Activated effector memory CD4-positive, alpha-beta T cell treated with Interleukin-2 at 50 U/mL for 16 hours (primary cell): ENCODE measurements around the gene ZNG1F.
A peak's percentile ranks its signal among the peaks of the same experiment; 100 is the strongest.
"Not testable (repeated sequence)": the region's sequence is repeated elsewhere in the genome, so short reads cannot be mapped to it uniquely, and the experiment has no call there.

ENCODE experiments used
- DNase-seq: peaks from one replicate; pipeline ENCODE4 v3.0.0-alpha.2; 2020

The ZNG1F gene

DNA sequence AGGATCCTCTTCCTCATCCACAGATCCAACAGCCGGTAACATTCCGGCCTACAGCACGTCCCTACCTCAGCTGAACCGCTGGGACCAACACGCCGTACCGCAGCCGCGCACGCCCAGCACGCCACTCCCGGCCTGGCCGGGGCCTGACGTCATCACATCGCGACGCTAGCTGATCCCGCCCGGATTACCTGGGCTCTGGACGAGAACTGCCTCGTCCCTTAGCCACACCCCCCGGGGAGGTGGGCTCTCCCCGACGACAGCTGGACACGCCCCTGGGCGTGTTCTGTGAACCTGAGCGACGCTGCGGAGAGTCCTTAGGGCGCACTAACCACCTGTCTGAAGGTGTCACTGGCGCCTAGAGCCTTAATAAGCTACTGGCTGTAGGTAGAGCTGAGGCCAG, at the start of gene ZNG1F:
TSS of gene ZNG1F (minus strand) at position 101 of the 400 bp plus-strand sequence. CDS start at position 42, 59 bp downstream.
- DNase-seq, result not testable (repeated sequence)

DNA sequence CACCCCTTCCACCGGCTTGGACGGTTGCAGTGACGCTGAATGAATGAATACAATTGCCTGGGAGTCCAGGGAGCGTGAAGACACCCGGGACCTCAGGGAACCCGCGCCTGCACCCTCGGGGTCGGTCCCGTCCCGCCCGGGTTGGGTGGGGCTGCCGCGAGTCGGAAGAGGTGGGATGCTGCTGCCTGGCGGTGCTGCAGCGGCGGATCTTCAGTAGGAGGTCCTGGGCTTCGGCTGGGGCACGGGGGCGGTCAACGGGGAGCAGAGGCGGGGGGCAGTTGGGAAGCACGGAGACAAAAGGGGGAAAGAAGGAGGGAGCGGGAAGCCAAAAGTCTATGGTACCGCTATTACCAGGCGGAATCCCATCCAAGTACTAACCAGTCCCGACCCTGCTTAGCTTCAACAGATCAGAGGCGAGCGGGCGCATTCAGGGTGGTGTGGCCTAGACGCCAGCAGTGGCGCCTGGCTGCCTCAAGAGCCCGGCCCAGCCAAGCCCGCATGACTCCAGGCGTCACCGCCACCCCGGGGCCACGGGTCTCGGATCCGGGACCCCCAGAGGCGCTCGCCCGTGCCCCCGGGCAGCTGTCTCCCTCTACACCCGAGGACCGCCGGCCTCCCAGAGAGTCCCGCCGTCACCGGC, 48.1 kb upstream of the ZNG1F start:
- DNase-seq, result peak; percentile 21

DNA sequence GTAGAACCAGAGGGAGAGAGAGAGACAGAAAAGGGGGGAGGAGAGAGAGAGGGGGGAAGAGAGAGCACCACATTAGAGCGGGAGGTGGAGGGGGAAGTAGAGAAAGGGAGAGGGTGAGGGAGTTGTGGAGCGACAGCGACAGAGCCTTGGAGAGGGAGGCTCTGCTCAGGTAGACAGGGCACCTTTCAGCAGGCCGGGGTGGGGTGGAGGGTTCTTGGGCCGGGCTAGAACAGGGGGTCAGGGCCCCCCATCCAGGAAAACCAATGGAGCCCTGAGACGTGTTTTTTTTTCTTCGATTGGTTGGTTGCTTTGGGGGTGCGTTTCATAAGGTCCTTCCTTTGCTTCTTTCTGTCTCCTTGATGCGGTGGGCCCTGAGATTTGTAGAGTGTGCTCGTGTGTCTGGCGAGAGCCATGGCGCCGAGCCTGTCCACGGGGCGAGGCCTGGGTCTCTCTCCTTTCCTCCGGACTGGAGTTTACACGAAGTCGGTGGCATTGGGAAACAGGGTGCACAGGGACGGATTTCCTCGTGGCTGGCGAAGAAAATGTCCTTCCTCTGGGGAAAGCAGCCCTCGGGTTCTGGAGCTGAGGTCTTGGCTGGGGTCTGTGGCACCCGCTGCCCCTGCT, 47.5 kb upstream of the ZNG1F start:
- not testable (repeated sequence) for DNase-seq

DNA sequence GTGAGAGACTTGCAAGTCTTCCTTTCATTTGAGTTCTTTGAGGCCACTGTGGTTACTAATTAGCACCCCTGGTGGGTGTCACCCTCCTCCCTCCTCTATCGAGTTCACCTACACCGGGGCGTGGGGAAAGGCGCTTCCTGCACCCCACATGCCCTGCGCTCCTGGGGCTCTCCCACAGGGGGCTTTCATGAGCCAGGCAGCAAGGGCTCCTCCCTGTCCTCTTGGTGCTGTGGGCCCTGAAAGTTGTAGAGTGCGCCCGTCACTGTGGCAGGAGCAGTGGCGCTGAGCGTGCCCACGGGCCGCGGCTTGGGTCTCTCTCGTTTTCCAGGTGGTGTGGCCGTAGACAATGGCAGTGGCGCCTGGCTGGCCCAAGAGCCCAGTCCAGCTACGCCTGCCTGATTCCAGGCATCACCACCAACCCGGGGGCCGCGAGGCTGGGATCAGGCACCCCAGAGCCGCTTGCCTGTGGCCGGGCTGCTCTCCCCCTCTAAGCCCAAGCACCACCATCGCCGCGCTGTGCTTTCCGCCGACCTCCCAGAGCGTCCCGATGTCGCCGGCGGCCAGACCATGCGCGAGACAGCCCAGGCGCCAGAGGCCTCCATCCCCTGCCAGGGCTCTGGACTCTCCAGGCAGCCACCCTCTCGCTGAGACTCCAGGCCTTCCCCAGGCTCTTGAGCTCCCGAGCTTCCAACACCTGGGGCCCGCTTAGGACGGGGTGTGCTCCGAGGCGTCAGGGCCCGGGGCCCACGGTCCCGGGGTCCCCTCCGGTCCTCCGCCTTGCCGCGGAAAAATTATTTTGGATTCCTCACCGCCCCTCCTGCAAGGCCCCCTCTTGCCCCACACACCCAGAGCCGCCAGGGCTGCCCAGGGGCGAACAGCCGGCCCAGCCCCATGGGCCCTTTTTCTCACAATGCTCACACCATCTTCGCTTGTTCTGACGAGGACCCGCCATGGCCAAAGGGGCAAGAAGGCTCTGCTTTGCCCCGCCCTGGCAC, 46.0 kb upstream of the ZNG1F start:
- DNase-seq, result peak; percentile 39

DNA sequence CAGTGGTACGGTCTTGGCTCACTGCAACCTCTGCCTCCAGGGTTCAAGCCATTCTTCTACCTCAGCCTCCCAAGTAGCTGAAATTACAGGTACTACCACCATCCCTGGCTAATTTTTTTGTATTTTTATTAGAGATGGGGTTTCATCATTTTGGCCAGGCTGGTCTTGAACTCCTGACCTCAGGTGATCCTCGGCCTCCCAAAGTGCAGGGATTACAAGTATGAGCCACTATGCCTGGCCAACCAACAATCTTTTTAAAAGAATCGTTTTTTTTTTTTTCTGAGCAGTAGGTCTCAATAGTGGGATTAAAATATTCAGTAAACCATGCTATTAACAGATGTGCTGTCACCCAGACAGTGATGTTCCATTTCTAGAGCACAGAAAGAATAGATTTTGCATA, 45.1 kb upstream of the ZNG1F start:
- not testable (repeated sequence) for DNase-seq

DNA sequence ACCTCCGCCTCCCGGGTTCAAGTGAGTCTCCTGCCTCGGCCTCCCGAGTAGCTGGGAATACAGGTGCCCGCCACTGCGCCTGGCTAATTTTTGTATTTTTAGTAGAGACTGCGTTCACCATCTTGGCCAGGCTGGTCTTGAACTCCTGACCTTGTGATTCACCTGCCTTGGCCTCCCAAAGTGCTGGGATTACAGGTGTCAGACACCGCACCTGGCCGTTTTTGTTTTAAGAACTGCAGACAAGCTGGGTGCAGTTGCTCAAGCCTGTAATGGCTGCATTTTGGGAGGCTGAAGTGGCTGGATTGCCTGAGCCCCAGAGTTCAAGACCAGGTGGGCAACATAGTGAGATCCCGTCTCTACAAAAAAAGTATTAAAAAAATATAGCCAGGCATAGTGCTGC, 43.2 kb upstream of the ZNG1F start:
- DNase-seq, result not testable (repeated sequence)

DNA sequence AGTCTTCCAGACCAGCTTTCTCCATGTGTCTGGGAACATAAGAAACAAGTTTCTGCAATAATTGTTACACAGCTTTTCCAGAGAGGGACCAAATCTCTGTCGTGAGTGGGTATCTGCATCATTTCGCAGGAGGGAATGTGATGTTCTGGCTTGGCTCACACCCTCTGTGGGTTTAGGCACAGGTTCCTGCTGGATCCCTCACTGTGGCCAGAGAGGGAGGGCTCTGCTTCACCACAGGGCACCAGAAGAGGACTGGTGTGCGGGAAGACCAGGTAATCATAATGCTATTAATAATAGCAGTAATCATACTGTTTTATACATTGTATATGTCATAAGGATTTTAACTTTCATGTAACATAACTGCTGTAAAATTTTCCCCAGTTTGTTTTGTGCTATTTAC, 41.3 kb upstream of the ZNG1F start:
- DNase-seq, result not testable (repeated sequence)

DNA sequence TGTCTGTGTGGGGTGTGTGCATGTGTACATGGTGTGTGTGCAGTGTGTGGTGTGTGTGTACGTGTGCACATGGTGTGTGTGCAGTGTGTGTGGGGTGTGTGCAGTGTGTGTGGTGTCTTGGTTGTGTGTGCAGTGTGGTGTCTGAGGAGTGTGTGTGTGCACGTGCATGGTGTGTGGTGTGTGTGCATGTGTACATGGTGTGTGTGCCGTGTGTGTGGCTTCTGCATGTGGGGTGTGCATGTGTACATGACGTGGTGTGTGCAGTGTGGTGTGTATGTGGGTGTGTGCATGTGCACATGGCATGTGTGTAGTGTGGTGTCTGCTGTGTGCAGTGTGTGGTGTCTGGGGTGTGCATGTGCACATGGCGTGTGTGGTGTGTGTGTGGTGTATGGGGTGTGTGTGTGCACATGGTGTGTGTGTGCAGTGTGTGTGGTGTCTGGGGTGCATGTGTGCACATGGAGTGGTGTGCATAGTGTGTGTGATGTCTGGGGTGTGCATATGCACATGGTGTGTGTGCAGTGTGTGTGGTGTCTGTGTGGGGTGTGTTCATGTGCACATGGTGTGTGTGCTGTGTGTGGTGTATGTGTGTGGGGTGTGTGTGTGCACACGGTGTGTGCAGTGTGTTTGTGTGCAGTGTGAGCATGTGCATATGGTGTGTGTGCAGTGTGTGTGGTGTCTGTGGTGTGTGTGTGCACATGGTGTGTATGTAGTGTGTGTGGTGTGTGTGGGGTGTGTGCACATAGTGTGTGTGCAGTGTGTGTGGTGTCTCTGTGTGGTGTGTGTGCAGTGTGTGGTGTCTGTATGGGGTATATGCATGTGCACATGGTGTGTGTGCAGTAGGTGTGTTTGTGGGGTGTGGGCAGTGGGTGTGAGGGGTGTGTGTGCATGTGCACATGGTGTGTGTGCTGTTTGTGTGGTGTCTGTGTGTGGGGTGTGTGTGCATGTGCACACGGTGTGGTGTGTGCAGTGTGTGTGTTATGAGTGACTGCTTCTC, 40.6 kb upstream of the ZNG1F start:
- no peak for DNase-seq

DNA sequence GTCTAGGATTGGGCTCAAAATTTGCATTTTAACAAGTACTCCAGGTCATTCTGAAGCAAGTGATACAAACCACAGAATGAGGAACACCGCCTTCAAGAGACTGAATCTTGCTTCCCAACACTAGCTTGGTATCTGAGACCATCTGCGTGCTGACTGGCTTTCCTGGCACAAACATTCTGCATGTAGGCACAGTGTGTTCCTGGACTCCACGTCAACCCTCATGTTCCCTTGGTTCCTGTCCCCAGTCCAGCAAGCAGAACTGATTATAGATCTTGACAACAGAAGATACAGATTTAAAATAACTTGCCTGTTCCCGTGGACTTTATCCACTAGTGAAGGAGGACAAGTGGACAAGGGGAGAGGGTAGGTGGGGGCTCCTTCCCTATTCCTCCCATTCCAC, 30.7 kb upstream of the ZNG1F start:
- not testable (repeated sequence) for DNase-seq

DNA sequence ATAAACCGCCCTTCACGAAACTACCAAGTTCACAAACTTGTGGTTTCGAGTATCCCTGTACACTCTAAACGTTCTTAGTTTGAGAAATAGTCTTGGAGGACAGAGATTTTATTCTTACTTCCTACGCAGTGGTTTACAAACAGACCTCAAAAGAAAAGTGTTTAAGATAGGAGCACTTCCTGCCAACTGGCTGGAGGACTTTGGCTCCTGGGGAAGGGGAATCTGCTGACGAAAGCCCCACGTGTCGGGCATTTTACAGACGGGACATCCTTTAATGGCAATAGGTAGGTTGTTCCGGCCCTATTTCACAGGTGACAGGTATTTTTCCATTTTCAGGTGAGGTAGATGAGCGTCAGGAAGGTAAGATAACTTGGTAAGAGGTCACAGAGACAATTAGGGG, 678 bp downstream of the ZNG1F start:
- DNase-seq, result not testable (repeated sequence)

DNA sequence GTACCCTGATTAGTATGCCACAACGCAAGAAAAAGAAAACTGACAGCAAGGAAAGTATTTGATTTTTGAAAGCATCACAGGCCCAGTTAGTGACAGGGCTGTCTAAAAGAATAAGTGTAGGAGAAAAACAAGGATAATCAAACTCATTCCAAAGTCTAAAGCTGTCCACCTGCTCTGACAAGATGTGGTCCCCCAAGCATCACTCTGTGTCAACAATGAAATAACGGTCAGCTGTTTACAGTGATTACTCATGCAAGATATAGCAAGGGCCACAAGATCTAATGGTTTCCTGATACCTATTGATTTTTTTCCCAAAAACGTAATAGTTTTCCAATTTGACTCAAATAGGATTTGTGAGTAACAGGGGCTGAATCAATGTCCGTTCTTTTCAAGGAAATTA, 14.1 kb downstream of the ZNG1F start:
- not testable (repeated sequence) for DNase-seq

DNA sequence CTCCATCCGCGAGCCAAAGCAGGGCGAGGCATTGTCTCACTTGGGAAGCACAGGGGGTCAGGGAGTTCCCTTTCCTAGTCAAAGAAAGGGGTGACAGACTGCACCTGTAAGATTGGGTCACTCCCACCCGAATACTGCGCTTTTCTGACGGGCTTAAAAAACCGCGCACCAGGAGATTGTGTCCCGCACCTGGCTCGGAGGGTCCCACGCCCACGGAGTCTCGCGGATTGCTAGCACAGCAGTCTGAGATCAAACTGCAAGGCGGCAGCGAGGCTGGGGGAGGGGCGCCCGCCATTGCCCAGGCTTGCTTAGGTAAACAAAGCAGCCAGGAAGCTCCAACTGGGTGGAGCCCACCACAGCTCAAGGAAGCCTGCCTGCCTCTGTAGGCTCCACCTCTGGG, 39.0 kb downstream of the ZNG1F start:
- not testable (repeated sequence) for DNase-seq

DNA sequence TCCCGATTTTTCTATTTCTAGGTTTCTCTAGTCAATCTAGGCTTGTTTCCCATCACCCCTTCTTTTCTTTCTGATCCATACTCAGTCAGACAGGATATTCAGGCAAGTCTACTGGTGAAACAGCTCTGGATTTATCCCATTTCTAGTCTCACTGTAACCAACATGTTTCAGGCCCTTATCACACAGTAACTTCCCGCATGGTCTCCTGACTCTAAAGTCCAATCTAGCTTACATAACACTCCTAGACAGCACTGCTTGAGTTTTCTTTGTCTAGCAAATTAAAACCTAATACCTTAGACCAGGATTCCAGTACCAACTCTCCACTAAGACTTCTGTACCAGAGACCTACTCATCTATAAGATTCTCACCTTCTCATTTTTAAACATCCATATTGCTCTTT, 47.2 kb downstream of the ZNG1F start:
- not testable (repeated sequence) for DNase-seq

DNA sequence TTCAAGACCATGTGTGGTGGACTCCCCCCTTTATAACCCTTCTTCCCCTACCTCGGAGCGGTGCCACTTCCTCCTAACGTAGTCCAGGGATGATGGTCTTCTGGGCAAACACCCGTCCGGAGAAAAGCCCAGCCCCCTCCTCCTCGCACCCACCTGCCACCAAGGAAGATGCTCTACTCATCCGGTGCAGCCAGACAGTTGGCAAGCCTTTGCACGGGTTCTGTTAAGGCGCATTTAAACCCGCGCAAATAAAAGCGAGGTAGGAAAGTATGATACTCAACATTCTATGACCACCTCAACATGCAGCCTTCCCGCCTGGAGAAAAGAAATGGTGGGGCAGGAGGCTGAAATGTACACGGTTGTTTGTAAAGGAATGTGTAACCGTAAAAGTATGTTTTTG, 60.5 kb downstream of the ZNG1F start, which contains the start of gene FOXD4L6:
TSS of gene FOXD4L6 (minus strand) at position 101 of the 400 bp plus-strand sequence. CDS start 298 bp downstream, outside the sequence.
- DNase-seq, result not testable (repeated sequence)

DNA sequence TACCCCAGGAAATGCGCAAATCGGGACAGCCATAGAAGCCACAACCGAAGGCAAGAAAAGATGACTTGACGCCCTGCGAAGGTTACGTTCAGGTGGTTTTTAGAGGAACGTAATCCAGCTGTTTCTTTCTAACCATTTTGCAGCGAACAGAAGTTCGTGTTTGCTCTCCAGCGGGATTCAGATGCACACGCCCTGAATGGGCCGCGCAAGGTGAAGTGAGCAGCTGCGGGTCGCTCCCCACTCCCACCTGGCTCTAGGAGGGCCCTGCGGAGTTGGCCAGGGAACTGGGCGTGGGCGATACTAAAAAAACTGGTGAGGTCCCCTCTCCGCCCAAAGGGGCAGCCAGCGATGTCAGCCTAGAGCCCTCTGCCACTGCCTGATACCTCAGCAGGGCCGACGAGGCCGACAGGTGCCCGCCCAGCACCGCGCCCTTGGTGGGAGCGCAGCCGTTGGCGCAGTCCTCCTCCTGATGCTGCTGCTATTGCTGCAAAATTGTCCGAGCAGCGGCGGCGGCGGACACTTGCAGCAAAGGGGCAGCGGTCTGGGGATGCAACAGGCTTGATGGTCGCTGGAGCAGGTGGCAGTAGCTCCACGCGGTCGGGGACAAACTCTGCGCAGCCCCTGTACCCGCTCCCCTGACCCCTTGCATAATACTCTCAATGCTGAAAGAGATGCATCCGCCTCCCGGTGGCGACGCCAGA, 62.2 kb downstream of the ZNG1F start:
- DNase-seq, result not testable (repeated sequence)

DNA sequence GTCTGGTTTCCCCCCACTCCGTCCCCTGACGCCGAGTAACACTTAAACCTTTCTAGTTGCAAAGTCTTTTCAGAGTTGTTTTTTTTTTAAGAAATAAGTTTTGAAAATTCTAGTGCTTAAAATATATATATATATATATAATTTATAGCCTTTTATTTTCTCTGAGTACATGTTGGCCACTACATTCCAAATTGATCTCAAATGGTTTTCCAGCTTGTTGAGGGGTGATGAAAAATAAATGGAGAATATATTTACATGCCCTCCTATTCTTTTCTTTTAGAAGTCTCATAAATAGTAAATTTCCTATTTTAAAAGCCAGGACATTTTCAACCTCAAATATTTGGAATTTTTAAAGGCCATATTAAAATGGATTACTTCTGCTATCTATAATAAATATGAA, 63.2 kb downstream of the ZNG1F start:
- not testable (repeated sequence) for DNase-seq

DNA sequence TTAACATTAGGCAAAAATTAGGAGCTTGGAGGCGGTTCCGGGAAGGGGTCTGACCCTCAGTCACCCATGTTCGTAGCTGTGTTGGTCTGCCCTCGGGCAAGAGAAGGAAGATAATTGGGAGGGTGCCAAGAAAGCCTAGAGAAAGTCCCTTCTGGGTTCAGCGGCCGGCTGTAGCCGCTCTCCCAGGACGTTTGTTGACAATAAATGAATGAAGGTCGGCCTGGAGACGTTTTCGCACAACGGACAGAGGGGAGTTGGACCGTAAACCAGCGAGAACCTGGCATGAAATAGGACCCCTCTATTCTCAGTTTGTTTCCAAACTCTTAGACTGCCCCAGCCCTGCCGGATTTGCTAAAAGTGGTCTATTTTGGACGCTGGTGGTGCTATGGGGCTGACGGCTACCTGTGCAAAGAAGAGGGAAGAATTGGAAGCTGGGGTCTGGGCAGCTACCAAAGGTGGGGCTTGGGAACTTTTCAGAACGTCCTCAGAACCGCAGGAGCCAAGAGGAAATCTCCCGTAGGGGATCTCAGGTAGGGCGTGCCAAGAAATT, 63.9 kb downstream of the ZNG1F start:
- not testable (repeated sequence) for DNase-seq

DNA sequence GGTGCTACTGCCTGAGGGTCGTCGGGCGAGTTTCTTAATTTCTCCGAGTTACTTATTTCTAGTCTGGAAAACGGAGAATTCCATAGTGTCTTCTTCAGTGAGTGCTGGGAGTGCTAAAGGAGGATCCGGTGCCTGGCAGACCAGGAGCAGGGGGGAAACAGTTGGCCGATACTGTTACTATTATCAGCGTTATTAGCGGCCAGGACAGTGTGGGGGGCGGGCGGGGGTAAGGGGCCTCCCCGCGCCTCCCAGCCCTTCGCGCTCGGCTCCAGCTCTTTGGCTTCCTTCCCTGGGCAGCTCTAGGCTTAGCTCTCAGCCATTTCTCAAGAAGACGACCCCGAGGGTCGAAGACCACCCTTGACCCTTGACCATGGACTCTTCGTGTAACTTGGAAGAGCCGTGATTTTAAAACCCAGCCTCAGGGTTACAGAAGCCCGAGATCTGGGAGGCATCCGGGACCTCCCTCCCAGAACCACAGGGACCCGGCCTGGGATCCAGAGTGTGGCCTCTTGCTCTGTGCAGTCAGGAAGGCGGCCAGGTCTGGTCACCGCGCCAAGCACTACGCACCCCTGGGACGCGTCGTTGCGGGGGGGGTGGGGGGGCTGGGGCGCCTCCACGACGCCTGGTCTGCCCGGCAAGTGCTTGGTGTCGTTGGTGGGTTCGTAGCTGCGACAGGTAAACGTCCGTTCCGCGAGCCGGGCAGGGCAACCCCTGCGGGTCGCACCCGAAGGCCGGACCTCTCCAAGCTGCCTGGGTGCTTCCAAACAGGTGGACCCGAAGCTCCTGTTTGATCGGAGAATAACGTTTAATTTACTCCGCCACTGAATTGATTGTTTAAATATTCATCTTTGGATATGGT, 64.6 kb downstream of the ZNG1F start:
- not testable (repeated sequence) for DNase-seq

DNA sequence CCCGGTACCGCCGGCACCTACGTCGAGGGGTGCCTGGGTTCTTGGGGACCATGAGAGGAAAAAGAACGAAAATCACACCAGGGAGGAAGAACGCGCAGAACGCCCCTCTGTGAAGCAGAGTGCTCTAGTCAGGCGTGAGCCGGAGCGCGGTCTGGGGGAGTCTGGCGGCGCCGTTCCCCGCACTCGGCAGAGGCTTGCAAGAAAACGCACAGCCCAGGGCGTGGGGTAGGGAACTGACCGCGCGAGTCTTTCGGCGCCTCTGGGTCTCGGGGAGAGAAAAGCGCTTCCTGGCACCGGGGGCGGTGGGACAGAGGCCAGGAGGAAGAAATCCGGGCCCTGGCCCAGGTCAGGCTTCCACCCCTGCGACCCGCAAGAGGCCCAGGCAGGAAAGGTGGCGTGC, 65.3 kb downstream of the ZNG1F start:
- not testable (repeated sequence) for DNase-seq

DNA sequence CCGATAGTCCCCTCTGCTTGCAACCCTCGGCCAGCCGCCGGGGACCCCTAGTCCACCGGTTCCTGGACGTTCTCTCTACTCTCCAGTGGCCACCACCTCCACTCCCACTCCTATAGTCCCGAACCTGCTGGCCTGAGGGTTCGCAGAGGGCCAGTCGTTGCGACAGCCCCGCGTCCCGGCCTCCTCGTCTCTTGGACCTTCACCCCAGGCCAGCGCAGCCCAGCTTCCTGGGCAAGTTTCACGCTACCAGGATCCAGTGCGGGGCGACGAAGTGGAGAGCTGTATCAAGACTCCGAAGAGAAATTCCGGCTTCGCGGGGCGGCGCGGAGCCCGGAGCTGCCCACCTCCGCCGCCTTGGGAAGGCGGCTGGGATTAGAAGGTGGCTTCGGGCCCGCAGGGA, 65.7 kb downstream of the ZNG1F start:
- not testable (repeated sequence) for DNase-seq
